ENCODE data around the gene PDE4B.

- TF ChIP-seq POLR2A (IDR thresholded peaks at IDR 0.05) (no peak), CTCF (IDR thresholded peaks at IDR 0.05) (no peak)
Measured at GRCh38 chr1:65995928-65996327, 203.2 kb downstream of the PDE4B start.
